Neural cell (in vitro differentiated cells): Measurements from ENCODE around the gene VPS26C.

Source experiments
- CTCF ChIP-seq: fragments of 450-650 bp; IDR thresholded peaks from 2 replicates; pipeline ENCODE4 v1.5.1; 2014; ENCODE audit warnings: antibody characterized with exemption, mild to moderate bottlenecking, moderate library complexity; ENCODE audit not compliant: poor library complexity, severe bottlenecking
- EP300 ChIP-seq: fragments of 450-650 bp; conservative IDR thresholded peaks from 2 replicates; pipeline ENCODE4 v1.6.1; 2014; ENCODE audit warnings: antibody characterized with exemption, mild to moderate bottlenecking, moderate library complexity; ENCODE audit not compliant: poor library complexity, severe bottlenecking
- EZH2 ChIP-seq: fragments of 200-600, 300-800 bp; shearing (Covaris generic), sonication (generic); IDR thresholded peaks from 2 replicates; pipeline ENCODE4 v1.6.1; 2014; ENCODE audit warnings: antibody characterized with exemption, low read length, borderline replicate concordance, mild to moderate bottlenecking; ENCODE audit not compliant: insufficient read depth, poor library complexity, severe bottlenecking
- MXI1 ChIP-seq: fragments of 450-650 bp; conservative IDR thresholded peaks from 2 replicates; pipeline ENCODE4 v1.6.1; 2014; ENCODE audit warnings: antibody characterized with exemption, mild to moderate bottlenecking; ENCODE audit not compliant: poor library complexity, severe bottlenecking
- POLR2AphosphoS5 ChIP-seq: IDR thresholded peaks from 2 replicates; pipeline ENCODE4 v1.6.1; 2012
- RAD21 ChIP-seq: fragments of 450-650 bp; conservative IDR thresholded peaks from 2 replicates; pipeline ENCODE4 v1.6.1; 2014; ENCODE audit warnings: antibody characterized with exemption, mild to moderate bottlenecking, moderate library complexity
- REST ChIP-seq: IDR thresholded peaks from 2 replicates; pipeline ENCODE4 v1.6.1; 2012; ENCODE audit warnings: borderline replicate concordance
- SMC3 ChIP-seq: fragments of 450-650 bp; conservative IDR thresholded peaks from 2 replicates; pipeline ENCODE4 v1.6.1; 2014; ENCODE audit warnings: antibody characterized with exemption, mild to moderate bottlenecking, moderate library complexity; ENCODE audit not compliant: poor library complexity
- TAF1 ChIP-seq: IDR thresholded peaks from 2 replicates; pipeline ENCODE4 v1.6.1; 2012; ENCODE audit warnings: low read depth

- TF ChIP-seq CTCF: no peak
- no peak for TF ChIP-seq TAF1
- TF ChIP-seq EP300: no peak
- TF ChIP-seq RAD21: no peak
- no peak for TF ChIP-seq REST
- no peak for TF ChIP-seq POLR2AphosphoS5
- TF ChIP-seq EZH2: no peak
- no peak for TF ChIP-seq MXI1
- TF ChIP-seq SMC3: no peak
Observed at GRCh38 chr21:37195059-37195458, 72.1 kb downstream of the VPS26C start.
